Thyroid gland (tissue), 4 donors: ENCODE data around the gene PEDS1.

Source experiments
- CTCF ChIP-seq, 6 experiments: fragments of 200-600 bp in 3 of 6; fragments of 450-650 bp in 3 of 6; sonication (generic) in 3 of 6; IDR thresholded peaks; one replicate each; pipeline ENCODE4 v1.5.1; 2016 to 2019; ENCODE audit warnings: antibody characterized with exemption in 6 of 6, mild to moderate bottlenecking in 2 of 6, inconsistent platforms in 1 of 6, moderate library complexity in 1 of 6
- POLR2A ChIP-seq, 2 donors: fragments of 450-650 bp; IDR thresholded peaks; one replicate each; pipeline ENCODE4 v1.6.1; 2017; ENCODE audit warnings: antibody characterized with exemption in 2 of 2, mild to moderate bottlenecking in 2 of 2, moderate library complexity in 1 of 2

DNA sequence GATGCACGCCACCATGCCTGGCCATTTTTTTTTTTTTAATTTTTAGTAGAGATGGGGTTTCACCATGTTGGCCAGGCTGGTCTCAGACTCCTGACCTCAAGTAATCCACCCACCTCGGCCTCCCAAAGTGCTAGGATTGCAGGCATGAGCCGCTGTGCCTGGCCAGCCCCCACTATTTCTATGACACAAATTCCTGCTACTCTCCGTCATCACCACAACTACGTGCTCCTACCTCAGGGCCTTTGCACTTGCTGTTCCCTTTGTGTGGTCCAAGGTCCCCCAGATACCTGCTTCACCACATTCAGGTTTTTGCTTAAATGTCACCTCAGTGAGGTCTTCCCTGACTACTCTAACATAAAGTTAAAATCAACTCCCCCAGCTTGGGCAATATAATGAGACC, 31.9 kb upstream of the PEDS1 start:
- TF ChIP-seq CTCF (IDR thresholded peaks at IDR 0.05), result no peak
- no peak for TF ChIP-seq POLR2A (IDR thresholded peaks at IDR 0.05)
